Nephron (organoid): Measurements from ENCODE around the gene CPZ.

Experiments
- H3K27ac Mint-ChIP-seq, 3 experiments: 2 replicates each; pipeline ENCODE4 v1.8.0; 2020; ENCODE audit warnings: mixed read lengths in 3 of 3, mild to moderate bottlenecking in 2 of 3, moderate library complexity in 1 of 3
- H3K27me3 Mint-ChIP-seq: 2 replicates; pipeline ENCODE4 v1.8.0; 2021; ENCODE audit warnings: low read depth, mild to moderate bottlenecking, moderate library complexity, mixed read lengths
- H3K36me3 Mint-ChIP-seq: 2 replicates; pipeline ENCODE4 v1.8.0; 2020; ENCODE audit warnings: low read depth, mixed read lengths
- H3K4me1 Mint-ChIP-seq: 2 replicates; pipeline ENCODE4 v1.8.0; 2020; ENCODE audit warnings: mixed read lengths
- H3K4me3 Mint-ChIP-seq, 3 experiments: 2 replicates each; pipeline ENCODE4 v1.8.0; 2020; ENCODE audit warnings: mild to moderate bottlenecking in 3 of 3, mixed read lengths in 3 of 3, moderate library complexity in 2 of 3
- H3K9me3 Mint-ChIP-seq: 2 replicates; pipeline ENCODE4 v1.8.0; 2020; ENCODE audit warnings: mixed read lengths
- CTCF ChIP-seq, 3 experiments: fragments of 200-600 bp; sonication (generic); IDR thresholded peaks; one replicate each; pipeline ENCODE4 v1.5.0; 2021; ENCODE audit warnings: antibody characterized with exemption in 3 of 3; ENCODE audit not compliant: unreplicated experiment in 3 of 3

CPZ gene

GRCh38 chr4:8559011-8559410, 33.6 kb upstream of the CPZ start:
- H3K27ac Mint-ChIP-seq = no peak overlapping the region
- H3K4me3 Mint-ChIP-seq = no peak overlapping the region
- TF ChIP-seq CTCF (IDR thresholded peaks at IDR 0.05; ENCODE audit: unreplicated experiment in 3 of 3) = no peak
- H3K9me3 Mint-ChIP-seq = no peaks in the 10 kb centered on the region
- peaks cover 4% of the 10 kb centered on the region for H3K4me1 Mint-ChIP-seq
- H3K27me3 Mint-ChIP-seq = peaks cover 3% of the 10 kb centered on the region
- no peaks in the 10 kb centered on the region for H3K36me3 Mint-ChIP-seq

- Mint-ChIP-seq H3K4me1 (peaks cover 4% of the 10 kb centered on the region), H3K36me3 (no peaks in the 10 kb centered on the region), H3K27ac (peak overlapping the region in 1 of 3 experiments; percentile 55), H3K4me3 (no peak overlapping the region), H3K9me3 (no peaks in the 10 kb centered on the region), H3K27me3 (peaks cover 3% of the 10 kb centered on the region)
- TF ChIP-seq CTCF (IDR thresholded peaks at IDR 0.05; ENCODE audit: unreplicated experiment in 3 of 3) = no peak
Observed at GRCh38 chr4:8559524-8560264, 32.9 kb upstream of the CPZ start.

- peaks cover 4% of the 10 kb centered on the region for H3K4me1 Mint-ChIP-seq
- no peaks in the 10 kb centered on the region for H3K36me3 Mint-ChIP-seq
- H3K27ac Mint-ChIP-seq = no peak overlapping the region
- no peaks in the 10 kb centered on the region for H3K9me3 Mint-ChIP-seq
- H3K27me3 Mint-ChIP-seq = peaks cover 3% of the 10 kb centered on the region
- TF ChIP-seq CTCF (IDR thresholded peaks at IDR 0.05; ENCODE audit: unreplicated experiment in 3 of 3) = no peak
- H3K4me3 Mint-ChIP-seq = no peak overlapping the region
Observed at GRCh38 chr4:8560265-8561047, 32.1 kb upstream of the CPZ start.

- no peaks in the 10 kb centered on the region for H3K36me3 Mint-ChIP-seq
- H3K4me1 Mint-ChIP-seq = peaks cover 9% of the 10 kb centered on the region
- no peaks in the 10 kb centered on the region for H3K9me3 Mint-ChIP-seq
- H3K27ac Mint-ChIP-seq = no peak overlapping the region
- TF ChIP-seq CTCF (IDR thresholded peaks at IDR 0.05; ENCODE audit: unreplicated experiment in 3 of 3) = no peak
- peaks cover 14% of the 10 kb centered on the region for H3K27me3 Mint-ChIP-seq
- no peak overlapping the region for H3K4me3 Mint-ChIP-seq
Observed at GRCh38 chr4:8564595-8564994, 28.0 kb upstream of the CPZ start.

- H3K36me3 Mint-ChIP-seq = no peaks in the 10 kb centered on the region
- no peak for TF ChIP-seq CTCF (IDR thresholded peaks at IDR 0.05; ENCODE audit: unreplicated experiment in 3 of 3)
- H3K4me1 Mint-ChIP-seq = peaks cover 7% of the 10 kb centered on the region
- H3K27ac Mint-ChIP-seq = no peak overlapping the region
- no peaks in the 10 kb centered on the region for H3K9me3 Mint-ChIP-seq
- H3K27me3 Mint-ChIP-seq = peaks cover 24% of the 10 kb centered on the region
- no peak overlapping the region for H3K4me3 Mint-ChIP-seq
Observed at GRCh38 chr4:8568068-8568668, 24.4 kb upstream of the CPZ start.
